Hepatocyte (in vitro differentiated cells): ENCODE results near the gene NOSTRIN.

Experiments
- EZH2 ChIP-seq: fragments of 200-600 bp; sonication (generic); IDR thresholded peaks from 2 replicates; pipeline ENCODE4 v1.6.1; 2016; ENCODE audit warnings: antibody characterized with exemption, mild to moderate bottlenecking, borderline replicate concordance
- TF ChIP-seq, protein P1 (sequence below): fragments of 200-600 bp; sonication (generic); IDR thresholded peaks from 2 replicates; pipeline ENCODE4 v1.5.1; 2016; ENCODE audit warnings: antibody characterized with exemption, mild to moderate bottlenecking; ENCODE audit not compliant: poor library complexity

DNA sequence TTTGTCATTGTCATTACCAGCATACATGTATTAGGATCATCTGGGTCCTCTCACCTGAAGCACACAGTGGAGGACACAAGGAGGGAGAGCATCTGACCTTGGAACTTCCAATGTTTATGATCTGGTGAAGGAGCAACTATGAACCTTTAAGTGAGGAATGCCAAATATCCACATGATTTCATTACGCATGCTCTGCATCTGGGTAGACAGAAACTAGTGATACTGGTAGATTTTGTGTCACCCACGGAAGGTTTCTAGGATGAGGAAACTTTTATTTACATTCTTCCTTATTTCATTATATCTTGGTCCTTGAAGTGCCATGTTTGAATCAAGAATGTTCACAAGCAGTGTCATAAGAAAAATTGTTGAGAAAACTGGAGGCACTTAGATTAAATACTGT lies 55.7 kb downstream of the NOSTRIN start:
- TF ChIP-seq, protein P1, sequence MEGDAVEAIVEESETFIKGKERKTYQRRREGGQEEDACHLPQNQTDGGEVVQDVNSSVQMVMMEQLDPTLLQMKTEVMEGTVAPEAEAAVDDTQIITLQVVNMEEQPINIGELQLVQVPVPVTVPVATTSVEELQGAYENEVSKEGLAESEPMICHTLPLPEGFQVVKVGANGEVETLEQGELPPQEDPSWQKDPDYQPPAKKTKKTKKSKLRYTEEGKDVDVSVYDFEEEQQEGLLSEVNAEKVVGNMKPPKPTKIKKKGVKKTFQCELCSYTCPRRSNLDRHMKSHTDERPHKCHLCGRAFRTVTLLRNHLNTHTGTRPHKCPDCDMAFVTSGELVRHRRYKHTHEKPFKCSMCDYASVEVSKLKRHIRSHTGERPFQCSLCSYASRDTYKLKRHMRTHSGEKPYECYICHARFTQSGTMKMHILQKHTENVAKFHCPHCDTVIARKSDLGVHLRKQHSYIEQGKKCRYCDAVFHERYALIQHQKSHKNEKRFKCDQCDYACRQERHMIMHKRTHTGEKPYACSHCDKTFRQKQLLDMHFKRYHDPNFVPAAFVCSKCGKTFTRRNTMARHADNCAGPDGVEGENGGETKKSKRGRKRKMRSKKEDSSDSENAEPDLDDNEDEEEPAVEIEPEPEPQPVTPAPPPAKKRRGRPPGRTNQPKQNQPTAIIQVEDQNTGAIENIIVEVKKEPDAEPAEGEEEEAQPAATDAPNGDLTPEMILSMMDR, result no peak
- TF ChIP-seq EZH2, result no peak
